ENCODE data around the gene CPTP. TPM values are rescaled to one million over a fixed set of nuclear protein-coding genes. Genes with fewer than 3 reads are reported as not detected.

Gene CPTP
- total and polyA plus RNA-seq, 2 of the 13 experiments (the other 11 are each of a cell fraction or from before 2014, with no cell fraction given): 5.5 to 9.3 TPM

DNA sequence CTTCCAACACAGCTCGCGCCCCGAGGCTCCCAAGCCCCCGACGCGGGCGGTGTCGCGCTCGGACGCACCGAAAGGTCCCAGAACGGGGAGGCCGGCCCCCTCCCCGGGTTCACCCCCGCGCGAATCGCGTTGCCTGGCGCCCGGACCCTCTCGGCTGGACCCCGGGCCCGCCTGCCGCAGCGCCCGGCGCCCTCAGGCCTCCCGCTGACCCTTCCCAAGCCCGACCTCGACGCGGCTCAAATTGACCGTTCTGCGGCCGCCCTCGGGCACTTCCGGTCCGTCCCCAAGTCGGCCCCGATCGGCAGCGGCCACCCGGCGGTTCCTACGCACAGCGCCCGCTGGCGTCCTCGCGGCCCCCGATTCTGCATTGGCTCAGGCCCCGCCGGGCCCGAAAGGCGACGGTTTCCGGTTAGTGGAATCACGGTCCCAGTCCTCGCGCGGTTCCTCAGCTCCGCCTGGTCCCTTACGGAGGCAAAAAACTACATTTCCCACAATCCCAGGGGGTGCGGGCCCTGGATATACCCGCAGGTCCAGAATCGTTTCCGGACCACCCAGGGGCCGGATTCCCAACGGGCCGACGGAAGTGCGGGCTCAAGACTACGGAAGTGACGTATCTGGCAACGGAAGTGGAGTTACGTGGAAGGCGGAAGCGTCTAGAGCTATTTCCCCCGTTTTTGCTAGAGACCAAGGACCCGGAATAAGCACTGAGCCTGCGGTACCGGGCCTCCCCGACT lies 50.5 kb downstream of the CPTP start, which contains the start of gene AURKAIP1 (continued):
- TF ChIP-seq FLYWCH1 (CRISPR knock-in tag; IDR thresholded peaks at IDR 0.05): no peak
- TF ChIP-seq ZBTB33 (CRISPR knock-in tag; IDR thresholded peaks at IDR 0.05): peak; percentile 82
- TF ChIP-seq, protein P1, sequence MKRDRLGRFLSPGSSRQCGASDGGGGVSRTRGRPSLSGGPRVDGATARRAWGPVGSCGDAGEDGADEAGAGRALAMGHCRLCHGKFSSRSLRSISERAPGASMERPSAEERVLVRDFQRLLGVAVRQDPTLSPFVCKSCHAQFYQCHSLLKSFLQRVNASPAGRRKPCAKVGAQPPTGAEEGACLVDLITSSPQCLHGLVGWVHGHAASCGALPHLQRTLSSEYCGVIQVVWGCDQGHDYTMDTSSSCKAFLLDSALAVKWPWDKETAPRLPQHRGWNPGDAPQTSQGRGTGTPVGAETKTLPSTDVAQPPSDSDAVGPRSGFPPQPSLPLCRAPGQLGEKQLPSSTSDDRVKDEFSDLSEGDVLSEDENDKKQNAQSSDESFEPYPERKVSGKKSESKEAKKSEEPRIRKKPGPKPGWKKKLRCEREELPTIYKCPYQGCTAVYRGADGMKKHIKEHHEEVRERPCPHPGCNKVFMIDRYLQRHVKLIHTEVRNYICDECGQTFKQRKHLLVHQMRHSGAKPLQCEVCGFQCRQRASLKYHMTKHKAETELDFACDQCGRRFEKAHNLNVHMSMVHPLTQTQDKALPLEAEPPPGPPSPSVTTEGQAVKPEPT (CRISPR knock-in tag; IDR thresholded peaks at IDR 0.05; ENCODE audit: low read depth): peak; percentile 79; the same call in 1 of the 2 replicates
- TF ChIP-seq RAD51 (IDR thresholded peaks at IDR 0.05; ENCODE audit: borderline replicate concordance): no peak
- TF ChIP-seq ZSCAN21 (CRISPR knock-in tag; IDR thresholded peaks at IDR 0.05; ENCODE audit: borderline replicate concordance): peak; percentile 90; the same call in 1 of the 2 replicates
- peak; percentile 91 for TF ChIP-seq ZNF510 (CRISPR knock-in tag; IDR thresholded peaks at IDR 0.05; ENCODE audit: low read depth)
- peak; percentile 80; the same call in 1 of the 2 replicates for TF ChIP-seq ZNF674 (CRISPR knock-in tag; IDR thresholded peaks at IDR 0.05; ENCODE audit: low read depth)
- no peak for TF ChIP-seq CEBPZ (IDR thresholded peaks at IDR 0.05; ENCODE audit: low read length)
- TF ChIP-seq ZBTB1 (CRISPR knock-in tag; IDR thresholded peaks at IDR 0.05; ENCODE audit: borderline replicate concordance): 0 out of 2 replicates have a peak, but pooled peaks have one; percentile 81
- no peak for TF ChIP-seq ZNF576 (CRISPR knock-in tag; IDR thresholded peaks at IDR 0.05)
- TF ChIP-seq CENPBD1 (CRISPR knock-in tag; IDR thresholded peaks at IDR 0.05; ENCODE audit: borderline replicate concordance, low read depth): no peak
- TF ChIP-seq ATF1 (CRISPR knock-in tag; IDR thresholded peaks at IDR 0.05): peak; percentile 93
- TF ChIP-seq ZFY (CRISPR knock-in tag; IDR thresholded peaks at IDR 0.05): peak; percentile 96
- TF ChIP-seq, protein P2, sequence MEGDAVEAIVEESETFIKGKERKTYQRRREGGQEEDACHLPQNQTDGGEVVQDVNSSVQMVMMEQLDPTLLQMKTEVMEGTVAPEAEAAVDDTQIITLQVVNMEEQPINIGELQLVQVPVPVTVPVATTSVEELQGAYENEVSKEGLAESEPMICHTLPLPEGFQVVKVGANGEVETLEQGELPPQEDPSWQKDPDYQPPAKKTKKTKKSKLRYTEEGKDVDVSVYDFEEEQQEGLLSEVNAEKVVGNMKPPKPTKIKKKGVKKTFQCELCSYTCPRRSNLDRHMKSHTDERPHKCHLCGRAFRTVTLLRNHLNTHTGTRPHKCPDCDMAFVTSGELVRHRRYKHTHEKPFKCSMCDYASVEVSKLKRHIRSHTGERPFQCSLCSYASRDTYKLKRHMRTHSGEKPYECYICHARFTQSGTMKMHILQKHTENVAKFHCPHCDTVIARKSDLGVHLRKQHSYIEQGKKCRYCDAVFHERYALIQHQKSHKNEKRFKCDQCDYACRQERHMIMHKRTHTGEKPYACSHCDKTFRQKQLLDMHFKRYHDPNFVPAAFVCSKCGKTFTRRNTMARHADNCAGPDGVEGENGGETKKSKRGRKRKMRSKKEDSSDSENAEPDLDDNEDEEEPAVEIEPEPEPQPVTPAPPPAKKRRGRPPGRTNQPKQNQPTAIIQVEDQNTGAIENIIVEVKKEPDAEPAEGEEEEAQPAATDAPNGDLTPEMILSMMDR (CRISPR knock-in tag; IDR thresholded peaks at IDR 0.05): peak; percentile 77
- TF ChIP-seq HDAC6 (IDR thresholded peaks at IDR 0.05; ENCODE audit: low read depth, low read length): no peak
- TF ChIP-seq, protein P3, sequence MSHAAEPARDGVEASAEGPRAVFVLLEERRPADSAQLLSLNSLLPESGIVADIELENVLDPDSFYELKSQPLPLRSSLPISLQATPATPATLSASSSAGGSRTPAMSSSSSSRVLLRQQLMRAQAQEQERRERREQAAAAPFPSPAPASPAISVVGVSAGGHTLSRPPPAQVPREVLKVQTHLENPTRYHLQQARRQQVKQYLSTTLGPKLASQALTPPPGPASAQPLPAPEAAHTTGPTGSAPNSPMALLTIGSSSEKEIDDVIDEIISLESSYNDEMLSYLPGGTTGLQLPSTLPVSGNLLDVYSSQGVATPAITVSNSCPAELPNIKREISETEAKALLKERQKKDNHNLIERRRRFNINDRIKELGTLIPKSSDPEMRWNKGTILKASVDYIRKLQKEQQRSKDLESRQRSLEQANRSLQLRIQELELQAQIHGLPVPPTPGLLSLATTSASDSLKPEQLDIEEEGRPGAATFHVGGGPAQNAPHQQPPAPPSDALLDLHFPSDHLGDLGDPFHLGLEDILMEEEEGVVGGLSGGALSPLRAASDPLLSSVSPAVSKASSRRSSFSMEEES (CRISPR knock-in tag; IDR thresholded peaks at IDR 0.05): peak; percentile 73
- TF ChIP-seq AHR (CRISPR knock-in tag; IDR thresholded peaks at IDR 0.05): peak; percentile 94
